Breast epithelium (tissue), 3 donors: Measurements from ENCODE around the gene INPPL1.
"Not testable (repeated sequence)": the region's sequence is repeated elsewhere in the genome, so short reads cannot be mapped to it uniquely, and the experiment has no call there.

Experiments used
- CTCF ChIP-seq, 3 donors: fragments of 450-650 bp; IDR thresholded peaks; one replicate each; pipeline ENCODE4 v1.5.1; 2016 to 2017; ENCODE audit warnings: antibody characterized with exemption in 3 of 3, mild to moderate bottlenecking in 3 of 3, moderate library complexity in 3 of 3
- POLR2A ChIP-seq: fragments of 450-650 bp; IDR thresholded peaks from one replicate; pipeline ENCODE4 v1.6.1; 2016; ENCODE audit warnings: antibody characterized with exemption, mild to moderate bottlenecking, moderate library complexity
- POLR2AphosphoS5 ChIP-seq, 3 donors: sonication (generic); formaldehyde crosslinking; IDR thresholded peaks; one replicate each; pipeline ENCODE4 v1.6.1; 2017; ENCODE audit warnings: antibody characterized with exemption in 3 of 3

DNA sequence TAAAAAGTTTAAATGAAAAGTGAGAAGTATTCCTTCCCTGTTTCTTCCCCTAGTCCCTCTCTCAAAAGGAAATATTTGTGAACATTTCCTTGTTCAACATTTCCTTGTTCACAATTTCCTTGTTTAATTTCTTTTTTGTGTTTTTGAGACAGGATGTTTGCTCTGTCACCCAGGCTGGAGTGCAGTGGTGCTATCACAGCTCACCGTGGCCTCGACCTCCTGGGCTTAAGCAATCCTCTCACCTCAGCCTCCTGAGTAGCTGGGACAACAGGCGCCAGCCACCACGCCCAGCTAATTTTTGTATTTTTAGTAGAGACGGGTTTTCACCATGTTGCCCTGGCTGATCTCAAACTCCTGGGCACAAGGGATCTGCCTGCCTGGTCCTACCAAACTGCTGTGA lies 42.4 kb downstream of the INPPL1 start:
- TF ChIP-seq CTCF (IDR thresholded peaks at IDR 0.05); POLR2AphosphoS5 (IDR thresholded peaks at IDR 0.05); POLR2A: not testable (repeated sequence)
